ENCODE measurements around the gene PCSK5.
"Not testable (repeated sequence)": the region's sequence is repeated elsewhere in the genome, so short reads cannot be mapped to it uniquely, and the experiment has no call there.

The PCSK5 gene

DNA sequence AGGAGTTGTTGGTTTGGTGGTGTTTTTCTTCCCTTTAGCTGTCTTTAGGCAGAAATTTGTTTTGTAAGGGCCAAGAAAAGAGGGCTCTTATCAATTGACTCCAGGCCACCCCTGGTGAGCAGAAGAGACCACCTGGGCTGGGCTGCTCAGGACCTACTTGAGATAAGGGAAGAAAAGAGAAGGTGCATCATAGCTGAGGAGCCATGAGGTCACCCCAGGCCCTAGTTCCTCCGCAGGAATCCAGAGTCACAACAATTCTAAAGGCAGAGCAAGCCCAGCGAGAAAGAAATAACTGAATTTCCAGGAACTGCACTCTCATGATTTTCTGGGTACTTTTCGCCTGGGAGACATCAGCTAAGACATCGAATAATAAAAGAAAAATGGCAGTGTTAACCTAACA lies 468.9 kb downstream of the PCSK5 start:
- no peak for DNase-seq (ENCODE audit: low read depth)

DNA sequence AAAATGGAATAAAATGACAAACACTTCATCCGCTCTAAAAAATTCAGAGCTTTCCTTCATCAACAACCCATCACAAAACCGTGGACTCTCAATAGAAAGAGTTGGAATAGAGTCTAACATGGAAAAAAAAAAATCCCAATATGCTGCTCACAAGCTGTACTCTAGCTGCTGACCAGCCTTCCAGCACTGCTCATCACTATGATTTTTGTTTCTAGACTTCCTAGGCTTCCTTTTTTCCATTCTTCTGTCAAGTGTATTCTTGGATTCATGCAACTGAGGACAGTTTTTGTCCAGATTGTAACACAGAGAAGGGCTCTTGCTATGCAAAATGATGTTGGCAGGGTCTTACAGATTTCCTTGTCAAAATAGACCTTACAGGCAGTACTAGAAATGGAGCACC lies 469.3 kb downstream of the PCSK5 start:
- DNase-seq (ENCODE audit: low read depth) = no peak

DNA sequence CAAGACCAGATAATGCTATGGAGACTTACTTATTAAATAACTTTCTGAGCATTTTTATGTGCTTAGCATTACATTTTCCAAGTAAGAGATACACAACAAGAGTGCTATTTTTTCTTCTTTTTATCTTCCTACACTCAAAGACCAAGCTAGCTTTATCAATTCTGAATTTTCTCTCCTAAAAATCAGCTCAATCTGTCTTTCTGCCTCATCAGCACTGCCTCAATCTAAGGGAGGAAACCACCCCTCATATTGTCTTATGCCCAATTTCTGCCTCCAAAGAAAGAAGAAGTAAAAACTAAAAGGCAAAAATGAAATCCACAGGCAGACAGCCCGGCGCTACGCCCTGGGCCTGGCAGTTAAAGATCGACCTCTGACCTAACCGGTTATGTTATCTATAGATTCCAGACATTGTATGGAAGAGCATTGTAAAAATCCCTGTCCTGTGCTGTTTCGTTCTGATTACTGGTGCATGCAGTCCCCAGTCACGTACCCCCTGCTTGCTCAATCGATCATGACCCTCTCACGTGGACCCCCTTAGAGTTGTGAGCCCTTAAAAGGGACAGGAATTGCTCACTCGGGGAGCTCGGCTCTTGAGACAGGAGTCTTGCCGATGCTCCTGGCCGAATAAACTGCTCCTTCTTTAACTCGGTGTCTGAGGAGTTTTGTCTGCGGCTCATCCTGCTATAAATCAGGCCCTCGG lies 472.0 kb downstream of the PCSK5 start:
- not testable (repeated sequence) for DNase-seq (ENCODE audit: low read depth)

- no peak for DNase-seq (ENCODE audit: low read depth)
Observed at GRCh38 chr9:76363032-76363395, 472.5 kb downstream of the PCSK5 start.

GRCh38 chr9:76365028-76365427 lies 474.6 kb downstream of the PCSK5 start:
- DNase-seq (ENCODE audit: low read depth) = peak; percentile 53

DNA sequence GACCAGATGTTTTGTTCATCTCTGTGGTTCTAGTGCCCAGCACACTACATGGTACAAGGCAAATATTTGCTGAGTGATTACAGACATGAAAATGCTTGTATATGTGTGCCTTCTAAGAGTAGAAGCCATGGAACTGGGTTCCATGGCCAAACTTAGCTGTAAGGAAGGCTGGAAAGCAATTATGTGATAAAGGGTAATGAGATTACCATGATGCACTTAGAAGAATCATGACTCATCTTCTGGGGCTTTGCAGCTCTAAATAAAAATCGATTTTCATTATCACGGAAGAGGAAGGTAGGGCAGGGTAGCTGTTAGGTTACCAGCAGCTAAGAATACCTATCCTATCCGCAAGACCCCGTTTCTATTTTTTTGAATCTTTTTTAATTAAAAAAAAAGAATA lies 475.8 kb downstream of the PCSK5 start:
- no peak for DNase-seq (ENCODE audit: low read depth)

DNA sequence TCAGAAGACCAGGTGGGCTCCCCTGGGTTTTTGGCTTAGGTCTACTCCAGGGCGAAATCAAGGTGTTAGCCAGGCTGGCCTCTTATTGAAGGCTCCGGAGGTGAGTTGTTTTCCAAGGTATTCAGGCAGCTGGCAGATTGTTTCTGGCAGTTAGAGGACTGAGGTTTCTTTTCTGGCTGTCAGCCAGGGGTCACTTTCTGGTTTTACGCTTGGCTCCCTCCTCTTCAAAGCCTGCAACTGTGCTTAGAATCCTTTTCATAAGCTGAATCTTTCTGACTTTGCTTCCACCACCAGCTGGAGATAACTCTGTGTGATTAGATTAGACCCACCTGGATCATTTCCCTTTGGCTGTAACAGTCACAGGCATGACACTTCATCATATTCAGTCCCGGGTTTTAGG lies 479.1 kb downstream of the PCSK5 start:
- DNase-seq (ENCODE audit: low read depth) = no peak

- DNase-seq (ENCODE audit: low read depth) = no peak
Observed at GRCh38 chr9:76370396-76371023, 480.0 kb downstream of the PCSK5 start.

- peak; percentile 75 for DNase-seq (ENCODE audit: low read depth)
Observed at GRCh38 chr9:76371901-76372300, 481.4 kb downstream of the PCSK5 start.

GRCh38 chr9:76372336-76372735 lies 481.9 kb downstream of the PCSK5 start:
- DNase-seq (ENCODE audit: low read depth) = no peak

- peak; percentile 30 for DNase-seq (ENCODE audit: low read depth)
Observed at GRCh38 chr9:76373173-76373783, 482.8 kb downstream of the PCSK5 start.

DNA sequence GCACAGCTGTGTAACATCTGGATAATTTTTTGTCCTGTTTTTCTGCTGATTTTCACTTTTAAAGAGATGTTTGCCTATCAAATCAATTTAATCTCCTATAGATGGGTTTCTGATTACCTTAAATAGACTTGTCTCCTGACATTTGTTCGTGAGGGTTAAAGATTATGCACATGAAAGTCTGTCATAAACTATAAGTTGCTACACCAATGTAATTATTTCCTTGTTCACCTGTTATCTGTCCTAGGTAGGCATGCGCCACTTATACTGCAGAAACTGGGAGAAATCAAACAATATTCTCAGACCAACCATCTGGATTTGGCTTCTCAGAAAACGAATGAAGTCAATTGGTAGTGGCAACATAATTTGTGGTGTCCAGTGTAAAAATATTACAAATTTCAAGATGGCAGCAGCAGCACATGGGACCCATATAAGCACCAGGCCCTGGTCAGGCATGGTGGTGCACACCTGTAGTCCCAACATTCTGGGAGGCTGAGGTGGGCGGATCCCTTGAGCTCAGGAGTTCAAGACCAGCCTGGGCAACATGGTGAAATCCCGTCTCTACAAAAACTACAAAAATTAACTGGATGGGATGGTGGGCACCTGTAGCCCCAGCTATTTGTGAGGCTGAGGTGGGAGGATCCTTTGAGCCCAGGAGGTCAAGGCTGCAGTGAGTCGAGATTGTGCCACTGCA lies 483.5 kb downstream of the PCSK5 start:
- DNase-seq (ENCODE audit: low read depth) = no peak

DNA sequence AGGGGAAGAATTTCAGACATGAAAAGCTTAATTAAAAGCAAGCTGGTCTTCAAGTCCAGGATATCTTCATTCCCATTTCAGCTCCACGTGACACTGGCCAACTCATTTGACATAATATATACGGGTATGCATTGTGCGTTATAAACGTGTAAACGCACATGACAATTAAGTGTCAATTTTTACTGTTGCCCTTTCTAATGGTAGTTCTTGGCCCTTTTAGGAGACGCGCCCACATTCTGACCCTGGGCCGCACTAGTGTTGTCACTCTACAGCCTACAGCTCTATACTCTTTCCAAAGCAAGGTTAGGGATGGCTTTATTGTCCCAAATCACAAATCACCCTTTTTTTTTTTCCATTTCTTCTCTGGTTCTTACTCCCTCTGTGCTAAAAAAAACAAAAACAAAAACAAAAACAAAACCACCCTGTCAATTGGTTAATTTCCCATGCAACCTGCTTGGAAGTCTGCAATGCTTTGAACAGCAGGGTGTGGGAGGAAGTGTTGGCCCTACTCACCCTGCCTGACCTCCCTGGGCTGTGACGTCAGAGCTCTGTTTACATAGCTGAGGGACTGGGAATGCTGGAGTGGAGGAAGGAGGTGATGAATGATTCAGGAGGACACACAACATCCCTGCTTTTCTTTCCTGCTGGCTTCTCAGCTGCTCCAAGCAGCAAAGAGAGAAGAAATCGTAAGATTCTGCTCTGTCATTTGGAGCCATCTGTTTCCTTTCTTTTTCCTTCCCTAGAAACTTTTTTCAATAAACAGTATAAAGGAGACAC lies 484.5 kb downstream of the PCSK5 start:
- DNase-seq (ENCODE audit: low read depth) = peak; percentile 92

GRCh38 chr9:76377791-76378190 lies 487.3 kb downstream of the PCSK5 start:
- no peak for DNase-seq (ENCODE audit: low read depth)

DNA sequence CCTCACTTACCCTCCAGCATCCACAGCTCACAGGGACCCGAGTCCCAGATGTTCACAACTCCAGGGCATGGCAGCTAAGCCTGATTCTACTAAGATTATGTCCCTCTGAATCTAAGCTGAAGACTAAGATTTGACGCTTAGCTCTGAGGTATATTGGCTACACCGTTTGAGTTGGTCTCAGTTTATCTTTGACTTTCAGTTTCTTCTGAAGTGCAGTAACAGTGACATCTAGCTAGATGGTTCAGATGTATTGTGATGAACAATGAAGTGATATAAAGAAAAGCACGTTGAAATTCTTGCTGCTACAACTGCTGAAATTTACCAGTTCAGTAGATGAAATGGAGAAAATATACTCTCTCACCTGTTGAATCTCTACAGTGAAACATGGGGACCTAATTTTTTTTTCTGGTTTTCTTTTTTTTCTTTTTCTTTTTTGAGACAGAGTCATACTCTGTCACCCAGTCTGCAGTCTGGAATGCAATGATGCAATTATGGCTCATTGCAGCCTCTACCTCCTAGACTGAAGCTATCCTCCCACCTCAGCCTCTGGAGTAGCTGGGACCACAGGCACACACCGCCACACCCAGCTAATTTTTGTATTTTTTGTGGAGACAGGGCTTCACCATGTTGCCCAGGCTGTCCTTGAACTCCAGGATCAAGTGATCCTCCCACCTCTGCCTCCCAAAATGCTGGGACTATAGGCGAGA lies 488.0 kb downstream of the PCSK5 start:
- DNase-seq (ENCODE audit: low read depth) = no peak

- no peak for DNase-seq (ENCODE audit: low read depth)
Observed at GRCh38 chr9:76379494-76379893, 489.0 kb downstream of the PCSK5 start.

DNA sequence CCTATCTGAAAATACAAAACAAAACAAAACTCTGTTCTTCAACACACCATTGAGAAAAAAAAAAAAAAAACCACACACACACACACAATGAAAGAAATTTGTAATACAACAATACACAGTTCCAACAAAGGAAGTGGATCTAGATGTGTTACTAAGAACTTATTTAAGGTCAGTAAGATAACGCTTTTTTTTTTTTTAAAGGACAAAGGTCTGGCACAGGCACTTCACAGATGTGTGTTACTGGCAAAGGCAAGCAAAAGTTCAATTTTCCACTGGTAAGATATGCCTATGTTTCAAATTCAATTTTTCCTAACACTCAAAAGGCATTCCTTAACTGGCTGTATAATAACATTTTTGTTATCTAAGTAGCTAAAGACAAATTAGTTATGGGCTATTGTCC lies 500.2 kb downstream of the PCSK5 start:
- no peak for DNase-seq (ENCODE audit: low read depth)

DNA sequence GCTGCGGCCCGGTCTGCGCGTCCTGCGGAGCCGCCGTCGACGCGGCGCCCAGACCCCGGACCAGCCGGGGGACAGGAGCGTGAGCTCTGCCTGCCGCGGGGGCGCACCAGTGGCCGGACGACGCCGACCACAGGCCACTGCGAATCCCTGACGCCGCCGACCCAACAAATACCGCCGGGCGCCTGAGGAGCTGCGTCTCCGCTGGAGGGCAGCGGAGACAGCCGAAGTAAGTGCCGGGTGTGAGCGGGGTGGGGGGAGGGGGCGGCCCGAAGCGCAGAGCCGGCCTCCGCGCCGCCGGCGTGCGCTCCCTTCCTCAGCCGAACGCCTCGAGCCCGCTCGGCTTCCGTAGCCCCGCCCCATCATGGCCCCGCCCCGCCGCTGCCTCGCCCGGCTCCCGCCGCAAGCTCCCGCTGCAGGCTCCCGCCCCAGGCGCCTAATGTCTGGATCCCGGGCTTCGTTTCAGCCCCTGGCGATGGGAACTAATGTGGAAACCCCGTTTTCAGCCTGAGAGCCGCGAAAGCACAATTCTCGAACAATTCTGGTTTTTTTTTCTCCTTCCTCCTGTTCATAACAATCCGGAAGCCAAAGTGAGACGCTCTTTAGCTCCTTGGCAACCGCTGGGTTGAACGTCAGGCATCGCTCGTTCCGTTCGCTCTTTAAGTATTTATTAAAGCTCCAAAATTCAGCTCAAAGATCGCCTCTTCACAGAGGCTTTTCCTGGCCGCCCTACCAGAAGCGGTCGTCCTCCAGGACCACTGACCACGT lies 503.9 kb downstream of the PCSK5 start, which contains the start of gene RFK:
Gene RFK (minus strand): TSS at position 232 of the 765 bp plus-strand sequence. CDS start 255 bp downstream, outside the sequence.
- DNase-seq (ENCODE audit: low read depth) = peak; percentile 93

DNA sequence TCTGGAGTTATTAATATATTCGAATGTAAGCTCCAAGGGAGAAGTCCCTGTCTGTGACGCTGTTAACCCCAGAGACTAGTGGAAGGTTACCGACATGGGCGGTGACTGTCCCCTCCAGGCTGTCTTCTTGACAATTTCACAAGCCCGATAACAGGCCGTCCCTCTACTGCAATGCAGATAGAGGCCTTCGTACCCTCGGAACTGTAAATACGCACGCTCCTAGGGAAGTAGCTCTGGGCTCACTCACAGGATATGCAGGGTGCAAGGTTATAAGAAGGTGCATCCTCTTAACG lies 504.4 kb downstream of the PCSK5 start:
- DNase-seq (ENCODE audit: low read depth) = peak; percentile 62

DNA sequence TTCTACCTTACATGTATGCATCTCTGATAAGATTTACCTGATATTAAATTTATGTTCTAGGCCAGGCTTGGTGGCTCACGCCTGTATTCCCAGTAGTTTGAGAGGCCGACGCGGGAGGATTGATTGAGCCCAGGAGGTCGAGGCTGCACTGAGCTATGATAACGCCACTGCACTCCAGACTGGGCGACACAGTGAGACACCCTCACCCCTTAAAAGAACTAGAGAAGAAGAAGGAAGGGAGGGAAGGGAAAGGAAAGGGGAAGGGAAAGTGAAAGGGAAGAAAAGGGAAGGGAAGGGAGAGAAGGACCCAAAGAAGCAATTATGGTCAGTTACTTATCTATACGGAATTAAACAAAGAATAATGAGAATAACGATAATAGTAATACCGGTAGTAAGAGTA lies 504.9 kb downstream of the PCSK5 start:
- DNase-seq (ENCODE audit: low read depth) = no peak

DNA sequence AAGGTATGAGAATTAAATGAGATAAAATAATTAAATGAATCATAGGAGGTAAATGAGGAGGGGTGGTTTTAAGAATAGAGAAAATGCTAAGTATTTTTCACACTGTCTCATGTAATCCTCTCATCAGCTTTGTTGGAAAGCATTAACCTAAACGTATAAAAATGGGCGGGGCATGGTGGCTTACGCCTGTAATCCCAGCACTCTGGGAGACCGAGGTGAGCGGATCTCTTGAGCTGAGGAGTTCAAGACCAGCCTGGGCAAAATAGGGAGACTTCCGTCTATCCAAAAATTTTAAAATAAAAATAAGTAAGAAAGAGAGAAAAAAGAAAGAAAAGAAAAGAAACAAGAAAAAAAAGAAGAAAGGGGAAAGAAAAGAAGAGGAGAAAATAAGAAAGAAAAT lies 505.7 kb downstream of the PCSK5 start:
- DNase-seq (ENCODE audit: low read depth) = no peak

All from EH (cell line).